OCI-LY7 (cell line): ENCODE results near the gene SRSF4.

ENCODE experiments used
- CTCF ChIP-seq: fragments of 200-600 bp; sonication (generic); conservative IDR thresholded peaks from 2 replicates; pipeline ENCODE4 v1.5.1; 2014; ENCODE audit warnings: mild to moderate bottlenecking, antibody characterized with exemption, low read length, moderate library complexity, mixed read lengths
- EZH2phosphoT487 ChIP-seq: fragments of 200-600 bp; sonication (generic); IDR thresholded peaks from 2 replicates; pipeline ENCODE4 v1.6.1; 2018; ENCODE audit warnings: low read depth, borderline replicate concordance, mild to moderate bottlenecking, mixed run types, antibody characterized with exemption, low read length, moderate library complexity, mixed read lengths

DNA sequence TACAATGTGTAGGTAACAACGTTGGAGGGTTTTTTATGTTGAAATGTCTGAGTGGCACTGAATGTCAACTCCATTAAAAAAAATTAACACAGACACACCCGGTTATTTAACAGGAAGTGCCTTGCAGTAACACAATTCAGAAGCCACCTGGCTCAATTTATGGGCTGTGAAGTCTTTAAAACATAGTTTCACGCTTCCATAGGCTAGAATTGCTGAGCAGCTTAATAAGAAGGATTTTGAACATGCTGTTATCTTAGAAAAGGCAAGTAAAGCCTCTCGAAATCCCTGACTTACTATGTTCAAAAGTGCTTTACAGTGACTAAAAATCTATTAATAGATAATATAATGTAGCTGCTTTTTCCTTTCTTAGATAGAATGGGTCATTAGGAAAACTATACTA, 19.7 kb downstream of the SRSF4 start:
- no peak for TF ChIP-seq CTCF
- no peak for TF ChIP-seq EZH2phosphoT487
